GM12801 (cell line): Measurements from ENCODE around the gene ZDHHC24.

Source experiments
- CTCF ChIP-seq: IDR thresholded peaks from one replicate; pipeline ENCODE4 v1.5.1; 2011; ENCODE audit warnings: control low read depth; ENCODE audit not compliant: insufficient read length; ENCODE audit errors: extremely low read depth

The ZDHHC24 gene

GRCh38 chr11:66539870-66540213 is 6.0 kb downstream of the ZDHHC24 start:
- TF ChIP-seq CTCF = no peak

- TF ChIP-seq CTCF = no peak
Measured at GRCh38 chr11:66539170-66539869, 6.5 kb downstream of the ZDHHC24 start.

- TF ChIP-seq CTCF = no peak
Measured at GRCh38 chr11:66532784-66533183, 13.1 kb downstream of the ZDHHC24 start.

- no peak for TF ChIP-seq CTCF
Measured at GRCh38 chr11:66531841-66532240, 14.0 kb downstream of the ZDHHC24 start.

GRCh38 chr11:66530927-66531709 is 14.7 kb downstream of the ZDHHC24 start:
- TF ChIP-seq CTCF = no peak

- TF ChIP-seq CTCF = no peak
Measured at GRCh38 chr11:66529655-66530054, 16.2 kb downstream of the ZDHHC24 start.

GRCh38 chr11:66529069-66529468 is 16.8 kb downstream of the ZDHHC24 start:
- no peak for TF ChIP-seq CTCF
